CD4-positive, alpha-beta T cell treated with Interleukin-4 for 4 hours (primary cell): Measurements from ENCODE around the gene DYNLRB1.

Experiments
- DNase-seq: peaks from one replicate; pipeline ENCODE4 v3.0.0-alpha.2; 2020

DYNLRB1 gene

GRCh38 chr20:34579979-34580940 lies 64.0 kb downstream of the DYNLRB1 start:
- DNase-seq: peak; percentile 24

GRCh38 chr20:34581341-34582184 lies 65.3 kb downstream of the DYNLRB1 start:
- DNase-seq: no peak

GRCh38 chr20:34582221-34582620 lies 66.0 kb downstream of the DYNLRB1 start:
- no peak for DNase-seq

- DNase-seq: no peak
Measured at GRCh38 chr20:34582911-34583310, 66.7 kb downstream of the DYNLRB1 start.

- no peak for DNase-seq
Measured at GRCh38 chr20:34583544-34583943, 67.3 kb downstream of the DYNLRB1 start.

- no peak for DNase-seq
Measured at GRCh38 chr20:34585019-34585418, 68.8 kb downstream of the DYNLRB1 start.

GRCh38 chr20:34586488-34587163 lies 70.4 kb downstream of the DYNLRB1 start:
- DNase-seq: no peak
